ENCODE measurements around the gene OSR1. TPM values are rescaled to one million over a fixed set of nuclear protein-coding genes. Genes with fewer than 3 reads are reported as not detected.

OSR1 gene
- total and polyA plus RNA-seq, 2 donors (not counting 3 experiments of a cell fraction or from before 2014, with no cell fraction given), result not detected

DNA sequence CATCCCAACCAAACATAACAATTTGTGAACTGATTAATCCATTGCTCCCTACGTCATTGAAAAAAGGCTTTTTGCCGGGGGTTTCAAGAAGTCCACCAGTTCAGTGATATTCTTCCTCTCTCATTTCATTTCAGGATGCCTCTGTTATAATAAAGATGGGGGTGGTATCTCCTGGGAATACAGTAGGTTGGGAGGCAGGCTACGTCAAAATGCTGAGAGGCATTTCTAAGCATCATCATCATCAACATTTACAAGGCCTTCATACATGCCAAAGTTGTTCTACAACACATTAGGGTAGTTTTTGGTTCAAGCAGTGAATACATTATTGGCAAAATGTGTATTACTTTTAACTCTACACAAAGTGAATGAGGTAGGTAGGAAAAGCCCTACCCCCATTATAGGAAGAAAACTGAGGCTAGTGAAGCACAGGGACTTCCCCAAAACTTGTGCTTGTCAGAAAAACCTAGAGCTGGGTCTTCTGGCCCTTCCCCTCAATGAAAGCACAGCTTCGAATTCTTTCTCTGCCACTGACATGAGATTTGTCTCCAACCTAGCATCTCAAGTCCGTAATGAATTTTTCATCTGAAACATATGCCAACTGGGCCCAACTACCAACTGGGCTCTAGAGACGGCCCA is 11.3 kb downstream of the OSR1 start:
- Histone ChIP-seq H3K9ac (replicated peaks; ENCODE audit: extremely low read depth, insufficient read depth, low read length) (peak overlapping the region; percentile 68), H2AFZ (ENCODE audit: low read depth, low read length) (peak overlapping the region; percentile 73), H3K9me3 (replicated peaks; ENCODE audit: control insufficient read depth, insufficient read depth, low read length) (no peaks in the 10 kb centered on the region), H3K4me2 (ENCODE audit: insufficient read depth, low read length) (peak overlapping the region; percentile 80), H3K4me3 (replicated peaks in 1 of 3; ENCODE audit: insufficient read depth in 1 of 3, low read depth in 1 of 3, low read length in 3 of 3) (peak overlapping the region; percentile 14 to 58 (median 54)), H3K4me1 (ENCODE audit: control insufficient read depth, extremely low read depth, insufficient read depth, low read length) (peaks cover 5% of the 10 kb centered on the region), H3K79me2 (ENCODE audit: control insufficient read depth, insufficient read depth, low read length) (no peaks in the 10 kb centered on the region), H3K27me3 (ENCODE audit: control insufficient read depth in 2 of 2, insufficient read depth in 2 of 2, low read length in 2 of 2) (peaks cover 12 to 19% of the 10 kb centered on the region in 2 experiments), H3K9me1 (replicated peaks; ENCODE audit: control insufficient read depth, extremely low read depth, insufficient read depth, low read length) (no peaks in the 10 kb centered on the region), H4K20me1 (replicated peaks; ENCODE audit: control insufficient read depth, extremely low read depth, insufficient read depth, low read length) (no peaks in the 10 kb centered on the region), H3K36me3 (ENCODE audit: control insufficient read depth in 2 of 2, extremely low read depth in 1 of 2, insufficient read depth in 2 of 2, low read length in 2 of 2) (no peaks in the 10 kb centered on the region), H3K27ac (ENCODE audit: insufficient read depth, low read depth, low read length) (peak overlapping the region; percentile 63)
- TF ChIP-seq POLR2AphosphoS5 (IDR thresholded peaks at IDR 0.05; ENCODE audit: insufficient read depth, low read depth, low read length), result no peak
- no peak for TF ChIP-seq EZH2 (IDR thresholded peaks at IDR 0.05; ENCODE audit: borderline replicate concordance, low read depth, low read length, severe bottlenecking)
- no peak for TF ChIP-seq GATA2 (IDR thresholded peaks at IDR 0.05; ENCODE audit: insufficient read depth, insufficient read length, low read depth, low read length)
- TF ChIP-seq POLR2A (IDR thresholded peaks at IDR 0.05; ENCODE audit: low read depth, low read length), result no peak
- no peak for TF ChIP-seq MYC (IDR thresholded peaks at IDR 0.05; ENCODE audit: low read depth, low read length)
- TF ChIP-seq FOS (IDR thresholded peaks at IDR 0.05; ENCODE audit: borderline replicate concordance, insufficient read depth, low read length), result no peak
- TF ChIP-seq, protein P1, sequence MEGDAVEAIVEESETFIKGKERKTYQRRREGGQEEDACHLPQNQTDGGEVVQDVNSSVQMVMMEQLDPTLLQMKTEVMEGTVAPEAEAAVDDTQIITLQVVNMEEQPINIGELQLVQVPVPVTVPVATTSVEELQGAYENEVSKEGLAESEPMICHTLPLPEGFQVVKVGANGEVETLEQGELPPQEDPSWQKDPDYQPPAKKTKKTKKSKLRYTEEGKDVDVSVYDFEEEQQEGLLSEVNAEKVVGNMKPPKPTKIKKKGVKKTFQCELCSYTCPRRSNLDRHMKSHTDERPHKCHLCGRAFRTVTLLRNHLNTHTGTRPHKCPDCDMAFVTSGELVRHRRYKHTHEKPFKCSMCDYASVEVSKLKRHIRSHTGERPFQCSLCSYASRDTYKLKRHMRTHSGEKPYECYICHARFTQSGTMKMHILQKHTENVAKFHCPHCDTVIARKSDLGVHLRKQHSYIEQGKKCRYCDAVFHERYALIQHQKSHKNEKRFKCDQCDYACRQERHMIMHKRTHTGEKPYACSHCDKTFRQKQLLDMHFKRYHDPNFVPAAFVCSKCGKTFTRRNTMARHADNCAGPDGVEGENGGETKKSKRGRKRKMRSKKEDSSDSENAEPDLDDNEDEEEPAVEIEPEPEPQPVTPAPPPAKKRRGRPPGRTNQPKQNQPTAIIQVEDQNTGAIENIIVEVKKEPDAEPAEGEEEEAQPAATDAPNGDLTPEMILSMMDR (IDR thresholded peaks at IDR 0.05; ENCODE audit: extremely low read depth in 1 of 2, insufficient read depth in 1 of 2, low read depth in 1 of 2, low read length in 2 of 2), result no peak
- TF ChIP-seq, protein P2, sequence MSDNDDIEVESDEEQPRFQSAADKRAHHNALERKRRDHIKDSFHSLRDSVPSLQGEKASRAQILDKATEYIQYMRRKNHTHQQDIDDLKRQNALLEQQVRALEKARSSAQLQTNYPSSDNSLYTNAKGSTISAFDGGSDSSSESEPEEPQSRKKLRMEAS (IDR thresholded peaks at IDR 0.05; ENCODE audit: insufficient read depth, insufficient read length), result no peak
- TF ChIP-seq JUN (IDR thresholded peaks at IDR 0.05; ENCODE audit: borderline replicate concordance, insufficient read depth, insufficient read length, low read depth), result no peak
- CTCF ChIA-PET, result interaction anchor here (0.7 to 2.7 kb wide), 7 partner anchors 13 to 960 kb away, joined by 3 to 12 read pairs (median 3); no protein-coding TSS in a partner anchor
- intact Hi-C loops (cut with micrococcal nuclease) (loop anchor here (5.0 to 10.0 kb wide), 2 partner anchors 222 to 910 kb away; no protein-coding TSS in a partner anchor), dilution Hi-C loops (cut with MboI; ENCODE audit: extremely low pct_ligation_motif_present, low sequenced_read_pairs) (no loop called here)
- FAIRE-seq, result no peak
- no TSS peak for BruUV-seq (replicated peaks)
- DNase-seq (ENCODE audit: low read depth, low spot score), result no peak
- POLR2A ChIA-PET, result interaction anchor here (0.5 to 1.2 kb wide), 2 partner anchors 549 to 961 kb away, joined by 3 to 4 read pairs; no protein-coding TSS in a partner anchor
